ENCODE measurements around the gene EML5. TPM values are rescaled to one million over a fixed set of nuclear protein-coding genes. Genes with fewer than 3 reads are reported as not detected.

The EML5 gene
- total RNA-seq, 1 experiment from 2014 or later: 0.85 TPM

GRCh38 chr14:88562831-88563686 is 229.7 kb downstream of the EML5 start, which contains the start of gene ZC3H14:
ZC3H14 (plus strand) TSS chr14:88563037; CDS start chr14:88563134, 97 bp downstream.
- Mint-ChIP-seq H3K9me3 (no peaks in the 10 kb centered on the region), H3K36me3 (peaks cover 6% of the 10 kb centered on the region), H3K4me3 (peak within 1 kb of the TSS; percentile 93), H3K4me1 (peaks cover 17% of the 10 kb centered on the region), H3K27ac (peak within 1 kb of the TSS; percentile 98), H3K27me3 (ENCODE audit: low read depth) (no peaks in the 10 kb centered on the region; the same call in 1 of the 2 replicates)
- ATAC-seq: peak; percentile 93
- ChIA-PET CTCF (no interaction called here), POLR2A (interaction anchor here (0.7 kb wide), 1 partner anchor 12 kb away, joined by 3 read pairs; no protein-coding TSS in a partner anchor)
- peak; percentile 87 for DNase-seq (ENCODE audit: low spot score)
- TF ChIP-seq JAZF1 (CRISPR knock-in tag; IDR thresholded peaks at IDR 0.05) (no peak), ZNF121 (CRISPR knock-in tag; IDR thresholded peaks at IDR 0.05) (0 out of 2 replicates have a peak, but pooled peaks have one; percentile 36), AFF4 (CRISPR knock-in tag; IDR thresholded peaks at IDR 0.05; ENCODE audit: borderline replicate concordance) (no peak; the same call in 1 of the 2 replicates), ZNF512 (CRISPR knock-in tag; IDR thresholded peaks at IDR 0.05; ENCODE audit: borderline replicate concordance) (no peak), TEAD4 (CRISPR knock-in tag; IDR thresholded peaks at IDR 0.05) (no peak), ZNF138 (CRISPR knock-in tag; conservative IDR thresholded peaks at IDR 0.05) (no peak), TCF7 (CRISPR knock-in tag; IDR thresholded peaks at IDR 0.05; ENCODE audit: low read depth) (0 out of 2 replicates have a peak, but pooled peaks have one; percentile 25), ZNF281 (CRISPR knock-in tag; IDR thresholded peaks at IDR 0.05) (no peak; the same call in 1 of the 2 replicates), CDX4 (CRISPR knock-in tag; IDR thresholded peaks at IDR 0.05; ENCODE audit: borderline replicate concordance) (no peak), GABPB1 (CRISPR knock-in tag; IDR thresholded peaks at IDR 0.05) (peak; percentile 25; the same call in 1 of the 2 replicates), GRHL2 (CRISPR knock-in tag; IDR thresholded peaks at IDR 0.05; ENCODE audit: insufficient replicate concordance, severe bottlenecking) (no peak), FOXK1 (CRISPR knock-in tag; IDR thresholded peaks at IDR 0.05) (peak; percentile 73), ZNF219 (CRISPR knock-in tag; IDR thresholded peaks at IDR 0.05; ENCODE audit: borderline replicate concordance) (no peak), PRRX2 (CRISPR knock-in tag; IDR thresholded peaks at IDR 0.05) (no peak)
- TF ChIP-seq, protein P1, sequence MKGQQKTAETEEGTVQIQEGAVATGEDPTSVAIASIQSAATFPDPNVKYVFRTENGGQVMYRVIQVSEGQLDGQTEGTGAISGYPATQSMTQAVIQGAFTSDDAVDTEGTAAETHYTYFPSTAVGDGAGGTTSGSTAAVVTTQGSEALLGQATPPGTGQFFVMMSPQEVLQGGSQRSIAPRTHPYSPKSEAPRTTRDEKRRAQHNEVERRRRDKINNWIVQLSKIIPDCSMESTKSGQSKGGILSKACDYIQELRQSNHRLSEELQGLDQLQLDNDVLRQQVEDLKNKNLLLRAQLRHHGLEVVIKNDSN (CRISPR knock-in tag; IDR thresholded peaks at IDR 0.05): 0 out of 2 replicates have a peak, but pooled peaks have one; percentile 17
- TF ChIP-seq, protein P2, sequence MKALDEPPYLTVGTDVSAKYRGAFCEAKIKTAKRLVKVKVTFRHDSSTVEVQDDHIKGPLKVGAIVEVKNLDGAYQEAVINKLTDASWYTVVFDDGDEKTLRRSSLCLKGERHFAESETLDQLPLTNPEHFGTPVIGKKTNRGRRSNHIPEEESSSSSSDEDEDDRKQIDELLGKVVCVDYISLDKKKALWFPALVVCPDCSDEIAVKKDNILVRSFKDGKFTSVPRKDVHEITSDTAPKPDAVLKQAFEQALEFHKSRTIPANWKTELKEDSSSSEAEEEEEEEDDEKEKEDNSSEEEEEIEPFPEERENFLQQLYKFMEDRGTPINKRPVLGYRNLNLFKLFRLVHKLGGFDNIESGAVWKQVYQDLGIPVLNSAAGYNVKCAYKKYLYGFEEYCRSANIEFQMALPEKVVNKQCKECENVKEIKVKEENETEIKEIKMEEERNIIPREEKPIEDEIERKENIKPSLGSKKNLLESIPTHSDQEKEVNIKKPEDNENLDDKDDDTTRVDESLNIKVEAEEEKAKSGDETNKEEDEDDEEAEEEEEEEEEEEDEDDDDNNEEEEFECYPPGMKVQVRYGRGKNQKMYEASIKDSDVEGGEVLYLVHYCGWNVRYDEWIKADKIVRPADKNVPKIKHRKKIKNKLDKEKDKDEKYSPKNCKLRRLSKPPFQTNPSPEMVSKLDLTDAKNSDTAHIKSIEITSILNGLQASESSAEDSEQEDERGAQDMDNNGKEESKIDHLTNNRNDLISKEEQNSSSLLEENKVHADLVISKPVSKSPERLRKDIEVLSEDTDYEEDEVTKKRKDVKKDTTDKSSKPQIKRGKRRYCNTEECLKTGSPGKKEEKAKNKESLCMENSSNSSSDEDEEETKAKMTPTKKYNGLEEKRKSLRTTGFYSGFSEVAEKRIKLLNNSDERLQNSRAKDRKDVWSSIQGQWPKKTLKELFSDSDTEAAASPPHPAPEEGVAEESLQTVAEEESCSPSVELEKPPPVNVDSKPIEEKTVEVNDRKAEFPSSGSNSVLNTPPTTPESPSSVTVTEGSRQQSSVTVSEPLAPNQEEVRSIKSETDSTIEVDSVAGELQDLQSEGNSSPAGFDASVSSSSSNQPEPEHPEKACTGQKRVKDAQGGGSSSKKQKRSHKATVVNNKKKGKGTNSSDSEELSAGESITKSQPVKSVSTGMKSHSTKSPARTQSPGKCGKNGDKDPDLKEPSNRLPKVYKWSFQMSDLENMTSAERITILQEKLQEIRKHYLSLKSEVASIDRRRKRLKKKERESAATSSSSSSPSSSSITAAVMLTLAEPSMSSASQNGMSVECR (CRISPR knock-in tag; IDR thresholded peaks at IDR 0.05; ENCODE audit: borderline replicate concordance): no peak; the same call in none of the 2 replicates
- TF ChIP-seq, protein P3, sequence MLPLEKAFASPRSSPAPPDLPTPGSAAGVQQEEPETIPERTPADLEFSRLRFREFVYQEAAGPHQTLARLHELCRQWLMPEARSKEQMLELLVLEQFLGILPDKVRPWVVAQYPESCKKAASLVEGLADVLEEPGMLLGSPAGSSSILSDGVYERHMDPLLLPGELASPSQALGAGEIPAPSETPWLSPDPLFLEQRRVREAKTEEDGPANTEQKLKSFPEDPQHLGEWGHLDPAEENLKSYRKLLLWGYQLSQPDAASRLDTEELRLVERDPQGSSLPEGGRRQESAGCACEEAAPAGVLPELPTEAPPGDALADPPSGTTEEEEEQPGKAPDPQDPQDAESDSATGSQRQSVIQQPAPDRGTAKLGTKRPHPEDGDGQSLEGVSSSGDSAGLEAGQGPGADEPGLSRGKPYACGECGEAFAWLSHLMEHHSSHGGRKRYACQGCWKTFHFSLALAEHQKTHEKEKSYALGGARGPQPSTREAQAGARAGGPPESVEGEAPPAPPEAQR (CRISPR knock-in tag; IDR thresholded peaks at IDR 0.05): no peak
- TF ChIP-seq, protein P4, sequence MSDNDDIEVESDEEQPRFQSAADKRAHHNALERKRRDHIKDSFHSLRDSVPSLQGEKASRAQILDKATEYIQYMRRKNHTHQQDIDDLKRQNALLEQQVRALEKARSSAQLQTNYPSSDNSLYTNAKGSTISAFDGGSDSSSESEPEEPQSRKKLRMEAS (CRISPR knock-in tag; IDR thresholded peaks at IDR 0.05): peak; percentile 85
